ENCODE measurements around the gene RFPL2.
A peak's percentile ranks its signal among the peaks of the same experiment; 100 is the strongest.

RFPL2 gene

GRCh38 chr22:32204856-32205722 is at the start of gene RFPL2:
RFPL2 (minus strand) TSS chr22:32205073; CDS start chr22:32202451, 2,622 bp downstream.
- DNase-seq: peak; percentile 37 to 60

DNA sequence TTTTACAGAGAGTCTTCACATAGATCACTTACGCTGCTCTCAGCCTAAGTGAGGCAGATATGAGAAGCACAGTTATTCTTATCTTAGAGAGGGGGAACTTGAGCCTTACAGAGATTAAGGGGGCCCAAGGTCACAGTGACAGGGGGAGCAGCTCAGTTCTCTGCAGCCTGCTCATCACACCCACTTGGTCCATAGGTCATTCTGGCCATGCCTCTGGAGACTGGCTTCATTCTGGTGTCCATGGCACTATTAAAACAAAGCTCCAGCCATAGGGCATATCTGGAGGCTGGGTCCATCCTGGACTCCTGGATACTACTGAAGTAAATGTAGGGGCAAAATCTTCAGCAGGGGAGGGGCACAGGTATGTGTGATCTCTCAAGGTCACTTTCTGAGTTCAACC is 44.4 kb upstream of the RFPL2 start:
- DNase-seq: no peak

DNA sequence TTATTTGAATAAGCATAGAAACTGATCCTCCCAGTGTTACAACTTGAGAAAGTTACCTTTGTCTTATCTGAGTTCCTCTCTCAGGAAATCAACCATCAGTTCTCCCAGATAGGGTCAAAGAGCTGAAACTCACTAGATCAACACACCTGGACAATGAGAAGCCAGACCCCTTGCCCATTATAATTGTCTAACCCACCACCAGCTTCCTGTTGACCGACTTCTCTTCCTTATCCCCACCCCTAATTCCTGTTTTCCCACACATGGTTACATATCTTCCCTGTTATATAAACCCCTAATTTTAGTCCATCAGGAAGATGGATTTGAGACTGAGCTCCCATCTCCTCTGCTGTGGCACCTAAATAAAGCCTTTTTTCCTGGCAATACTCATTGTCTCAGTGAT is 43.4 kb upstream of the RFPL2 start:
- DNase-seq: no peak

DNA sequence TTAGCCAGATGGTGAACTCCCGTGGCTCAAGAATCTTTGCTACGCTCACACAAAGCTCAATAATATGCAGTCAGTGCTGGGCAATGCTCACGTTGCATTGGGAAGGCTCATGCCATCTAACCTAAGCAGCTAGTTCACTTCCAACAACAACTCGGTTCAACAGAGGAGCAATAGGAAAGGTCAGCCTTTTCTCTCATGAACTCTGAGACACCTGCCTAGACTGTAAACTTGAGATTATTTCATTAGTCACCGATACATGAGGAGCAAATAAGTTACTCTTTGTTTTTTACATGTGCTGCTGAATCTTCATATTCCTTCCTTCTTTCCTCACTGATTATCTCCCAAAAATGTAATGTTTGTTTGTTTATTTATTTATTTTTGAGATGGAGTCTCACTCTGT is 41.3 kb upstream of the RFPL2 start:
- DNase-seq: no peak

- DNase-seq: no peak
Observed at GRCh38 chr22:32245042-32245441, 40.2 kb upstream of the RFPL2 start.

DNA sequence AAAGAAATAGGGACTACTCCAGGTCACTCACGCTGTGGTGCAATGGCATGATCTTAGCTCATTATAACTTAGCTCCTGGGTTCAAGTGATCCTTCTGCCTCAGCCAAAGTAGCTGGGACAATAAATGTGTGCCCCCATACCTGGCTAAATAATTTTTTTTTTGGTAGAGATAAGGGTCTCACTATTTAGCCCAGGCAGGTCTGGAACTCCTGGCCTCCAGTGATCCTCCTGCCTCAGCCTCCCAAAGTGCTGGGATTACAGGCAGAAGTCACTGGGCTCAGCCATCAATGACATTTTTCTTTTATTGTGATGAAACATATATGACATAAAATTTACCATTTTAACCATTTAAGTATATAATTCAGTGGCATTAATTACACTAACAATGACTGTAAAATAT is 39.7 kb upstream of the RFPL2 start:
- no peak for DNase-seq

GRCh38 chr22:32240461-32240860 is 35.6 kb upstream of the RFPL2 start:
- DNase-seq: no peak

GRCh38 chr22:32237906-32238305 is 33.0 kb upstream of the RFPL2 start:
- no peak for DNase-seq

GRCh38 chr22:32236970-32237369 is 32.1 kb upstream of the RFPL2 start:
- no peak for DNase-seq

GRCh38 chr22:32233091-32233490 is 28.2 kb upstream of the RFPL2 start:
- DNase-seq: no peak

DNA sequence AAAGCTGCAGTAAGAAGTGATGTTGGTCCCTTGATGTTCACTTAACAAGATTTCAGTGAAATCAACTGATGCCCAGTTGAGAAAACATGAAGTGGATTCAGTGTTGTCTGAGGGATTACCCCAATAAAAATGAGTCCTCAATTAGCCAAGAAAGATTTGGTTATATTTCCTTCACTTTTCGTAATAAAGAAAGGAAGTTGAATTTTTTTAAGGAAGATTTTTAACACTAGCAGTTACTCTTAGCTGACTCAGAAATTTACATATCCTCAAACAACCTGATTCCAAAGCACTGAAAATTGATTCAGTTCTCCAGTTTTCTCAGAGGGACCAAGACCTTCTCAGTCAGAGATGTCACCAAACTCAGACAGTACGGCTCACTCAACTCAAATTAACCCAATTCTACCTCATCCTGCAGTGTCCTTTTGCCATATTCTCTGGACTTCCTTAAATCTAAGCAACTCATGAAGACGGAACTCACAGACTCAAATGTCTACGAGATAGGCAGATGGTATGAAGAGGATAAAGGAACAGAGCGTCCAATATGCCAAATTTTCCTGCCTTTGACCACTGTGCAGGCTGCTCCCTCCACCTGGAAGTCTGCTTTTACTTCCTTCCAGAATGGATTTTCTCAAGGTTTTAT is 27.4 kb upstream of the RFPL2 start:
- no peak for DNase-seq

- DNase-seq: no peak
Observed at GRCh38 chr22:32226326-32227104, 21.6 kb upstream of the RFPL2 start.

DNA sequence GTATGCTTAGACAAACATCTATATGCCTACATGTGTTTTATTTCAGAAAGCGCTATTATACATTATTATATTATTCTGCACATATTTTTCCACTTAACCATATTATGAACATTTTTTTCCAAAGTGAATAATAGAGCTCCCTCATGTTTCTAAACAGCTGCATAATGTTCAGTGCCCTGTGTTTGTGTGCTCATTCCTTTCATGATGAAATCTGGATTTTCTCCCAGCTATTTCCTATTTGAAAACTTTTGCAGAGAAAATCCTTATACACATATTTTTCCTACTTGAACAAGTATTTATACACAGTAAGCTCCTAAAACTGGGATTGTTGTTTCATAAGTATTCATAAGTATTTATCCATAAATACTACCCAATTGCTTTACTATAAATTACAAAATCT is 18.1 kb upstream of the RFPL2 start:
- DNase-seq: no peak

- peak; percentile 10 to 20 for DNase-seq
Observed at GRCh38 chr22:32219026-32219425, 14.2 kb upstream of the RFPL2 start.

DNA sequence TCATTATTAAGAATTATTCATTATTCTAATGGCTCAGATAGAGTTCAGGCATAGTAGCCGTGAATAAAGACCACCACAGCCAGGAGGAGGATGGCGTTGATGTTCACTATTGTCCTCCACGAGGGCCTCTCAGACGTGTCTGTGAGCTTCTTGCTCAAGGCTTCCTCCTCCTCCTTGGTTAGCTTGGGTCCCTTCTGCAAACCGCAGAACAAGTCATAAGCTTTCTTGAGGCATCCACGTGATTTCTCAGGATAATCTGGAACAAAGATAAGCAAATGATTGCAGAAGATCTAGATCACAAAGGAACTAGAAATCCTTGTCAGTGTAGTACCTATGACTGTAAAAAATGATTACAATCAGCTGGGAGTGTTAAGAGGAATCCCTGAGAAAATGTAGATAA is 13.6 kb upstream of the RFPL2 start:
- DNase-seq: peak in 1 of 2 donors; percentile 47

GRCh38 chr22:32217465-32217864 is 12.6 kb upstream of the RFPL2 start:
- no peak for DNase-seq

DNA sequence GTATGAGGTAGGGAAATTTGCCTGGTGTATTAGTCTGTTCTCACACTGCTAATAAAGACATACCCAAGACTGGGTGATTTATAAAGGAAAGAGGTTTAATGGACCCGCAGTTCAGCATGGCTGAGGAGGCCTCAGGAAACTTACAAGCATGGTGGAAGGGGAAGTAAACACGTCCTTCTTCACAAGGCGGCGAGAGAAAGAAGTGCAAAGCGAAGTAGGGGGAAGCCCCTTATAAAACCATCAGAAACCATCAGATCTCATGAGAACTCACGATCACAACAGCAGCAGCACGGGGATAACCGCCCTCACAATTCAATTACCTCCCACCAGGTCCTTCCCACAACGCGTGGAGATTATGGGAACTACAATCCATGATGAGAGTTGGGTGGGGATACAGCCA is 12.0 kb upstream of the RFPL2 start:
- DNase-seq: no peak

- DNase-seq: no peak
Observed at GRCh38 chr22:32211011-32211410, 6.1 kb upstream of the RFPL2 start.

DNA sequence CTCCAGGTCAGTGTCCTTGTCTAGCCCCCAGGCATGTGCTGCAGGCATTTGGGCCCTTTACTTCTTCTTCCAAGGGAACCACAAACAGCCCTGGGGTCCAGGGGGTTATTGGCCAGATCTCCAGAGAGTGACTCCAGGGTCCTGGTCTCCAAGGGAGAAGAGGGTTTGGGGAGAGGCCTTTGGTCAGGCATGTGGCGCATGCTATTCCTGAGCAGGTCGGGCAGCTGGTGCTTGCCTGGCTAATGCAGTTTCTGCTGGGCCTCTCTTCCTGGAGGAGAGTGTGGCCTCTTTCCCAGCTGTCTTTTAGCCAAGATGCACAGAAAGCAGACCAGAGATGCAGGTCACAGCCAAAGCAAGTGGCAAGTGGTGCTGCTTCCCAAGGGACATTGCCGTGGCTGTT is 3.8 kb upstream of the RFPL2 start:
- no peak for DNase-seq

GRCh38 chr22:32207971-32208480 is 3.2 kb upstream of the RFPL2 start:
- DNase-seq: no peak

DNA sequence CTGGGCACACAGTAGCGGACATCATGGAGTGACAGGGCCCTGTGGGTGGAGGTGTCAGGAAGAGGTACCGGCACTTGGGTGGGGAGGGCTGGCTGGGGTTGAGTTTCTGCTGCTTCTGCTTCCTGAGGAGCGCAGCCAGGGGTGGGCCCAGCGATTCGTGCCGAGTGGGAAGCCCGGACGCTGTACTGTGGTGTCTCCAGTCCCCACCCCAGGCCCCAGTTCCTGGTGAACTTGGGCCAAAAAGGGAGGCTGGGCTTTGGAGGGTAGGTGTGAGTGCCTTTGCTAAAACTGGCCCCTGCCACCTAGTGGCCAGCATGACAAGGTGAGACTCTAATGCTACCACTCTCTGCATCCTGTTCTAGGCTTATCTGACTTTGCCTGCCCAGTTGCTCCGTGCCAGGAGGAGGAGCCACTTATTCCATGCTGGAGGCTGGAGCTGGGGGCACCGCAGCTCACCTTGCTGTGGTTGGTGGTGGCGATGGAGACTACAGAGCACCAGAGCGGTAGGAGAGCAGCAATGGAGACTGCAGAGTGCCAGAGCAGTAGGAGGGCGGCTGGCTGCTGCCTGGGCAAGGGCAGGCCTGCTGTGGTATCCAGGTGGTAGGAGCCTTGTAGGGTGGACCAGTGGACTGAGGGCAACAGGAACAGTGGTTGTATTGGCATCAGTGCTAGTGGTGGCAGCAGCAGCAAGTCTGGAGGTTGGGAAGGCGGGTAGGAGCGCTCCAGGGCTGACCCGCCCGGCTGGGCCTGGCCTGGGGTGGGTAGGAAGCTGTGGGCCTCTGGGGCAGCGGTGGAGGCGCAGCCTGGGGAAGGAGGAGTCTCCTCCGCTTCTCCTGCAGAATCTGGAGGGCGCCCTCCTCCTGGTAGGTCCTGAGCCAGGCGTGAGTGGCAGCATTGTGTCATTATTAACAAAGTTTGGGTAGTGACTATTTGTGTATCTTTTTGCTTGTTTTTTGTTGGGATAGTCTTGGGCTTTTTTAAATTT is 2.2 kb upstream of the RFPL2 start:
- DNase-seq: peak; percentile 43 to 51

Data from CD4-positive, alpha-beta T cell treated with Interleukin-1 beta for 1 hour (primary cell).